ENCODE measurements around the gene STAB2. TPM values are rescaled to one million over a fixed set of nuclear protein-coding genes. Genes with fewer than 3 reads are reported as not detected.

STAB2 gene
- total and polyA plus RNA-seq, 9 donors = 0.05 to 9.3 (median 0.86) TPM

- no peak for DNase-seq
- no peaks in the 10 kb centered on the region for H3K27me3 ChIP-seq
- H3K4me3 ChIP-seq = no peak overlapping the region
- TF ChIP-seq POLR2A (IDR thresholded peaks at IDR 0.05) (no peak), EP300 (IDR thresholded peaks at IDR 0.05) (no peak), CTCF (IDR thresholded peaks at IDR 0.05) (no peak)
- no peak overlapping the region for H3K27ac ChIP-seq
- H3K4me1 ChIP-seq (ENCODE audit: insufficient read depth) = no peaks in the 10 kb centered on the region
- 14 to 29% (median 18%) methylated on average over 2 of the region's 2 CpGs for WGBS, 3 donors
- H3K36me3 ChIP-seq = no peaks in the 10 kb centered on the region
- H3K9me3 ChIP-seq = no peaks in the 10 kb centered on the region
- intact Hi-C loops (cut with DNase I) = no loop called here
These were observed 80.1 kb downstream of the STAB2 start for GRCh38 chr12:103667125-103667524.

- Histone ChIP-seq H3K9me3 (no peaks in the 10 kb centered on the region), H3K27me3 (no peaks in the 10 kb centered on the region), H3K27ac (no peak overlapping the region), H3K4me3 (no peak overlapping the region), H3K4me1 (ENCODE audit: insufficient read depth) (no peaks in the 10 kb centered on the region), H3K36me3 (no peaks in the 10 kb centered on the region)
- intact Hi-C loops (cut with DNase I) = no loop called here
- TF ChIP-seq POLR2A (IDR thresholded peaks at IDR 0.05) (no peak), CTCF (IDR thresholded peaks at IDR 0.05) (no peak), EP300 (IDR thresholded peaks at IDR 0.05) (no peak)
- no peak for DNase-seq
- WGBS, 3 donors = 91 to 97% (median 95%) methylated on average over 8 of the region's 8 CpGs
These were observed 81.4 kb downstream of the STAB2 start for GRCh38 chr12:103668520-103668919.

- H3K9me3 ChIP-seq = no peaks in the 10 kb centered on the region
- H3K36me3 ChIP-seq = no peaks in the 10 kb centered on the region
- no peak overlapping the region for H3K27ac ChIP-seq
- TF ChIP-seq POLR2A (IDR thresholded peaks at IDR 0.05) (no peak), EP300 (IDR thresholded peaks at IDR 0.05) (no peak), CTCF (IDR thresholded peaks at IDR 0.05) (no peak)
- WGBS, 3 donors = 75 to 87% (median 87%) methylated on average over 1 of the region's 1 CpG
- intact Hi-C loops (cut with DNase I) = no loop called here
- no peak overlapping the region for H3K4me3 ChIP-seq
- no peak for DNase-seq
- H3K4me1 ChIP-seq (ENCODE audit: insufficient read depth) = no peaks in the 10 kb centered on the region
- no peaks in the 10 kb centered on the region for H3K27me3 ChIP-seq
These were observed 84.3 kb downstream of the STAB2 start for GRCh38 chr12:103671367-103671766.

- intact Hi-C loops (cut with DNase I) = no loop called here
- Histone ChIP-seq H3K36me3 (no peaks in the 10 kb centered on the region), H3K4me3 (no peak overlapping the region), H3K27me3 (no peaks in the 10 kb centered on the region), H3K4me1 (ENCODE audit: insufficient read depth) (no peaks in the 10 kb centered on the region), H3K9me3 (no peaks in the 10 kb centered on the region), H3K27ac (no peak overlapping the region)
- TF ChIP-seq CTCF (IDR thresholded peaks at IDR 0.05) = no peak
- no peak for TF ChIP-seq EP300 (IDR thresholded peaks at IDR 0.05)
- TF ChIP-seq POLR2A (IDR thresholded peaks at IDR 0.05) = no peak
- DNase-seq = no peak
- 81 to 86% (median 83%) methylated on average over 10 of the region's 10 CpGs for WGBS, 3 donors
These were observed 85.5 kb downstream of the STAB2 start for GRCh38 chr12:103672401-103673119.

Measured in ovary (tissue), 9 donors.